Prostate gland (tissue), 2 donors: Measurements from ENCODE around the gene SIPA1L2.

ENCODE experiments used
- POLR2A ChIP-seq: fragments of 450-650 bp; IDR thresholded peaks from one replicate; pipeline ENCODE4 v1.6.1; 2016; ENCODE audit warnings: antibody characterized with exemption, mild to moderate bottlenecking
- POLR2AphosphoS5 ChIP-seq: sonication (generic); formaldehyde crosslinking; IDR thresholded peaks from one replicate; pipeline ENCODE4 v1.6.1; 2017; ENCODE audit warnings: antibody characterized with exemption
- TF ChIP-seq, protein P1 (sequence below), 4 experiments: fragments of 200-600 bp in 2 of 4; fragments of 450-650 bp in 2 of 4; sonication (generic) in 2 of 4; IDR thresholded peaks; 1 replicate in 3 of 4; 2 replicates in 1 of 4; pipeline ENCODE4 v1.5.1; 2016 to 2019; ENCODE audit warnings: antibody characterized with exemption in 4 of 4, mild to moderate bottlenecking in 2 of 4, moderate library complexity in 2 of 4

DNA sequence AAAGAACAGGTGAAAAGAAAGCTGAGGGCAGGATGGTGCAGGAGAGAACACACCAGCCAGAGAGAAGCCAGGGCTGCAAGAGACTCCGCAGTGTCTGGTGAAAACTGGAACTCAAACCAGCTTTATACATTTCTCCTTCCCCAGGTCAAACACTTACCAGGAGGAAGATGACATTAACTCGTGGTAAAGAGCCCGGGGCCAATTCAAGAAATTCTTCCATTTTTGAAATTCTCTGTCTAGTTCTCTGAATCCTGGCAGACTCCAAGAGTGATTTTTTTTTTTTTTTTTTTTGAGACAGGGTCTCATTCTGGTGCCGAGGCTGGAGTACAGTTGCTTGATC lies 25.8 kb upstream of the SIPA1L2 start:
- TF ChIP-seq POLR2AphosphoS5 (no peak), POLR2A (no peak)
- TF ChIP-seq, protein P1, sequence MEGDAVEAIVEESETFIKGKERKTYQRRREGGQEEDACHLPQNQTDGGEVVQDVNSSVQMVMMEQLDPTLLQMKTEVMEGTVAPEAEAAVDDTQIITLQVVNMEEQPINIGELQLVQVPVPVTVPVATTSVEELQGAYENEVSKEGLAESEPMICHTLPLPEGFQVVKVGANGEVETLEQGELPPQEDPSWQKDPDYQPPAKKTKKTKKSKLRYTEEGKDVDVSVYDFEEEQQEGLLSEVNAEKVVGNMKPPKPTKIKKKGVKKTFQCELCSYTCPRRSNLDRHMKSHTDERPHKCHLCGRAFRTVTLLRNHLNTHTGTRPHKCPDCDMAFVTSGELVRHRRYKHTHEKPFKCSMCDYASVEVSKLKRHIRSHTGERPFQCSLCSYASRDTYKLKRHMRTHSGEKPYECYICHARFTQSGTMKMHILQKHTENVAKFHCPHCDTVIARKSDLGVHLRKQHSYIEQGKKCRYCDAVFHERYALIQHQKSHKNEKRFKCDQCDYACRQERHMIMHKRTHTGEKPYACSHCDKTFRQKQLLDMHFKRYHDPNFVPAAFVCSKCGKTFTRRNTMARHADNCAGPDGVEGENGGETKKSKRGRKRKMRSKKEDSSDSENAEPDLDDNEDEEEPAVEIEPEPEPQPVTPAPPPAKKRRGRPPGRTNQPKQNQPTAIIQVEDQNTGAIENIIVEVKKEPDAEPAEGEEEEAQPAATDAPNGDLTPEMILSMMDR (IDR thresholded peaks at IDR 0.05): no peak
